Measurements from ENCODE around the gene RASSF5. TPM values are rescaled to one million over a fixed set of nuclear protein-coding genes. Genes with fewer than 3 reads are reported as not detected.
"Not testable (repeated sequence)": the region's sequence is repeated elsewhere in the genome, so short reads cannot be mapped to it uniquely, and the experiment has no call there.

Gene RASSF5
- total RNA-seq, 2 experiments from 2014 or later: 184 to 216 TPM

DNA sequence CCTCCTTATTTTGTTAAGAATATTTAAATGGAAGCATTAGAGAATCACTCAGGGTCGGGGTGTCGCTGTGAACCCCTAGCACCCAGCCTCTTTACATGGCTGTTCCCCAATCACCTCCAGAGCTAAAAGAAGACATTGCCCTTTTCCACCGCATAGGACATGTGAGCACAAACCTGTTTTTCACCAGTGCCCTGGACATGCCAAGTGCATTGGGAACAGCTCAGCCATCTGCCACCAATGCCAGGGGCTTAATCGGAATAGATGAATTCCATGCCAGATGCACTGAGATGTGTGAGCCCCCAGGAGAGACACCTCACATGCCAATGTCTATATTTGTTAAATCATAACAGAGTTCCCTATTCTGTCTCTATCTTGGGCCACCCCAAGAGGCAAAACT, 71.6 kb downstream of the RASSF5 start:
- Mint-ChIP-seq H3K4me1 (peaks cover 96% of the 10 kb centered on the region), H3K27ac (peak overlapping the region; percentile 95)
- ATAC-seq: no peak

DNA sequence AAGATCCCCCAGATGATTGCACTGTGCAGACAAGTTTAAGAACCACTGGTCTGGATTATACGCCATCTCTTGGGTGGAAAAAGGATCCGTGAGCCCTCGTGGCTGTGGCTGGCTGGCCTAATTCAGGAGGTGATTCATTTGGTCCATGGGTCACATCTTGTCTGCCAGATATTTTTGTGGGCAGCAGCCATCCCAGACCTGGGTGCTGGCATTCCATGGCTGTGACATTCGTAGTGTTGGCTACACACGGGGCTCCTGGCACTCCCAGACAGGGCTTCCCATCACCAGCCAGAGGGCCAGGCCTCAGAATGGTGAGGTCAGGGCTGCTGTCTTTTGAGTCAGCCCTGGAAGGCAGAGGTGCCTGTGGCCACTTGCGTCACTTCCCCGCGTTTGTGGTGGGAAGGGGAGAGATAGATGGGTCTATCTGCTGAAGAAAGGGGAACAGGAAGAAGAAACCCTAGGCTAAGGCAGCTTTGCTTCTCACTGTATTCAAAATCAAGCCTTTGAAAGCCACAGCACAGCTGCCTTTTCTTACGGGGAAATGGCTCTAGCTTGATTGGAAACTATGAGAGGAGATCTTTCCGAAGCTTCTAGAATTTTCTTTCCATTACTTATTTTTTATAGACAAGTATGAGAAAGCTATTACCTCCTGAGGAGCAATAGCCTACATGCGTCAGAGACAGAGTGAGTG, 72.6 kb downstream of the RASSF5 start:
- Mint-ChIP-seq H3K9me3 (ENCODE audit: low read depth) (no peaks in the 10 kb centered on the region), H3K27me3 (no peaks in the 10 kb centered on the region), H3K27ac (peak overlapping the region; percentile 95), H3K4me3 (peak overlapping the region; percentile 61), H3K36me3 (peaks cover 69% of the 10 kb centered on the region), H3K4me1 (peaks cover 96% of the 10 kb centered on the region)
- CTCF ChIA-PET: interaction anchor here (1.0 to 17.5 kb wide), 10 partner anchors 9 to 109 kb away, joined by 3 to 490 read pairs (median 6); partner anchors contain the start of genes EIF2D and IKBKE
- ATAC-seq: peak; percentile 66
- DNase-seq: peak; percentile 99

More for the DNA sequence above, 71.6 kb downstream of the RASSF5 start:
- H3K27me3 Mint-ChIP-seq: no peaks in the 10 kb centered on the region
- DNase-seq: no peak
- no peaks in the 10 kb centered on the region for H3K9me3 Mint-ChIP-seq (ENCODE audit: low read depth)
- H3K4me3 Mint-ChIP-seq: peak overlapping the region; percentile 61
- peaks cover 64% of the 10 kb centered on the region for H3K36me3 Mint-ChIP-seq
- CTCF ChIA-PET: interaction anchor here (1.0 to 17.5 kb wide), 9 partner anchors 9 to 108 kb away, joined by 3 to 490 read pairs (median 9); partner anchors contain the start of genes EIF2D and IKBKE

DNA sequence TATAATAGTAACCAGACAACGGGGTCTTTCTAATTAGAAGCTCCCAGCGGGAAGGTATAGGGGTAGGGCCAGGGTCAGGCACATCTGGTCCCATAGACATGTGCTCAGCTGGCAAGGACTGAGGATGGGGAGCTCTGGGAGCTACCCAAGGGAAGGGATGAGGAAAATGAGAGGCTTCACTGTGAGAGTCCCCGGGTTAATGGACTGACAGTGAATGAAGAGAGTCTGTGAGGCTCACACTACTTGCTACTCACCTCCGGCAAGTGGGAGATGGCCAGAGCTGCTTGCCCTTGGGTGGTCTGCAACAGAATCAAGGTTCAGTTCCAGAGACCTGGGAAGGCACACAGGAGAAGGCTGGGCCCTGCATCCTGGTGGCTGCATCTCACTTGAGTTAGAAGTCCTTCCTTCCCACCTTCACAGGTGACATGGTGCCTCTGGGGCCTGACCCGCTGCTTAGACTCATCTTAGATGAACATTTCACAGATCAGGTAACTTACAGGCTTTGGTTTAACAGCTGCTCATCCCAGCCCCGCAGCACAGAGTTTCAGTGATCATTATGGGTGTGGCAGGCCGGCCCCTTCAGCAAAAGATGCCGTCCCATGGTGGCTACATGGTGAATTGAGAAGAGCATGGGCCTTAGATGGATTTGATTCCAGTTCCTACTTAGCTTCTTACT, 73.2 kb downstream of the RASSF5 start:
- Mint-ChIP-seq H3K4me1 (peaks cover 95% of the 10 kb centered on the region), H3K9me3 (ENCODE audit: low read depth) (no peaks in the 10 kb centered on the region), H3K4me3 (peak overlapping the region; percentile 61), H3K36me3 (peaks cover 73% of the 10 kb centered on the region), H3K27ac (peak overlapping the region; percentile 95), H3K27me3 (no peaks in the 10 kb centered on the region)
- ATAC-seq: peak; percentile 40
- CTCF ChIA-PET: interaction anchor here (1.0 to 17.5 kb wide), 13 partner anchors 11 to 110 kb away, joined by 3 to 490 read pairs (median 5); partner anchors contain the start of genes EIF2D, IKBKE and RASSF5
- no peak for DNase-seq

DNA sequence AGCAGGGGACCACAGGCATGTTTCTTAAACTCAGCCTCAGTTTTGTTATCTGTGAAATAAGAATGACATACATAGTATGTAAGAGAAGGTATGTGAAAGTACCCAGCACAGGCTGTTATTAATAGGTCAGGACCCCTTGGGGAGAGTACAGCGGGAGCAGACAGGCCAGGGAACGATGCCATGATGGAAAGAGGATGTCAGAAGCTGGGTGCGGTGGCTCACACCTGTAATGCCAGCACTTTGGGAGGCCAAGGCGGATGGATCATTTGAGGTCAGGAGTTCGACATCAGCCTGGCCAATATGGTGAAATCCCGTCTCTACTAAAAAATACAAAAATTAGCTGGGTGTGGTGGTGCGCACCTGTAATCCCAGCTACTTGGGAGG, 73.8 kb downstream of the RASSF5 start:
- Mint-ChIP-seq H3K36me3 (peaks cover 77% of the 10 kb centered on the region), H3K27ac (peak overlapping the region; percentile 95), H3K4me1 (peaks cover 93% of the 10 kb centered on the region), H3K4me3 (peak overlapping the region; percentile 61)
- not testable (repeated sequence) for H3K27me3 Mint-ChIP-seq; DNase-seq; ATAC-seq; H3K9me3 Mint-ChIP-seq (ENCODE audit: low read depth)
- CTCF ChIA-PET: interaction anchor here (0.6 to 17.5 kb wide), 14 partner anchors 10 to 134 kb away, joined by 3 to 490 read pairs (median 5); partner anchors contain the start of genes IKBKE and RASSF5

DNA sequence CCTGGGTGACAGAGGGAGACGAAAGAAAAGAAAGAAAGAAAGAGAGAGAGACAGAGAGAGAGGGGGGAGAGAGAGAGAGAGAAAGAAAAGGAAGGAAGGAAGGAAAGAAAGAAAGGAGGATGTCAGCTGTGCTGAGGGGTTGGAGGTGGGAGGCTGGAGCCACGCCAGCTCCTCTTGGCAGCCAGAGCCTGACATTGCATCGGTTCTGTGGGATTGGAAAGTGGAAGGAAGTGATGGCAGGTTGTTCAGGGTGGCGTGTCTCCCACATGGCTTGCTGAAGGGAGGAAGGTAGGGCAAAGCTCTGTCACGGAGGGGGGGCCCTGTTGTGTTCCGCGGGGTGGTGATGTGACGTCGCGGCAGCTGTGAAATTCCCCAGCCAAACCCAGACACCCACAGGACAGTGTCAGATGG, 74.2 kb downstream of the RASSF5 start:
- no peaks in the 10 kb centered on the region for H3K9me3 Mint-ChIP-seq (ENCODE audit: low read depth)
- peak; percentile 63 for DNase-seq
- peak overlapping the region; percentile 61 for H3K4me3 Mint-ChIP-seq
- H3K27ac Mint-ChIP-seq: peak overlapping the region; percentile 95
- no peak for ATAC-seq
- H3K36me3 Mint-ChIP-seq: peaks cover 76% of the 10 kb centered on the region
- H3K4me1 Mint-ChIP-seq: peaks cover 92% of the 10 kb centered on the region
- no peaks in the 10 kb centered on the region for H3K27me3 Mint-ChIP-seq
- CTCF ChIA-PET: interaction anchor here (0.6 to 17.5 kb wide), 12 partner anchors 10 to 133 kb away, joined by 3 to 490 read pairs (median 4); partner anchors contain the start of genes IKBKE and RASSF5

DNA sequence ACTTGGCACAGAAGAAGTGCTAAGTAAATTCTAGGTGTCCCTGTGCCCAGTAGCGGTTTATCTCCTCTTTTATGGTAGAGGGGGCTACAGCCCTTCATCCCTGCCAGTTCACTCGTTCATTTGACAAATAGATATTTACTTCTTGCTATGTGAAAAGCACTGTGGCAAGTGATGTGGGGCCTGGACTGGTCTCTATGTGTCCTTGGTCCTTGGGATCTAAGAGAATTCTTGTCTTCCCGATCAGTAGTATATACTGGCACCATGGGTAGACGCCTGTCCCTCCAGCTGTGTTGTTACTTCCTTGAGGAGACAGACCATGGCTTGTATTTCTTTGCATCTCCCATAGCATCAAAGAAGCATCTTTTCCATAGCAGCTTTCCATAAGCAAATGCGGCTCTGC, 75.2 kb downstream of the RASSF5 start:
- H3K4me1 Mint-ChIP-seq: peaks cover 93% of the 10 kb centered on the region
- no peak overlapping the region for H3K4me3 Mint-ChIP-seq
- CTCF ChIA-PET: interaction anchor here (0.8 to 17.5 kb wide), 15 partner anchors 9 to 121 kb away, joined by 3 to 490 read pairs (median 13); partner anchors contain the start of genes IKBKE and RASSF5

DNA sequence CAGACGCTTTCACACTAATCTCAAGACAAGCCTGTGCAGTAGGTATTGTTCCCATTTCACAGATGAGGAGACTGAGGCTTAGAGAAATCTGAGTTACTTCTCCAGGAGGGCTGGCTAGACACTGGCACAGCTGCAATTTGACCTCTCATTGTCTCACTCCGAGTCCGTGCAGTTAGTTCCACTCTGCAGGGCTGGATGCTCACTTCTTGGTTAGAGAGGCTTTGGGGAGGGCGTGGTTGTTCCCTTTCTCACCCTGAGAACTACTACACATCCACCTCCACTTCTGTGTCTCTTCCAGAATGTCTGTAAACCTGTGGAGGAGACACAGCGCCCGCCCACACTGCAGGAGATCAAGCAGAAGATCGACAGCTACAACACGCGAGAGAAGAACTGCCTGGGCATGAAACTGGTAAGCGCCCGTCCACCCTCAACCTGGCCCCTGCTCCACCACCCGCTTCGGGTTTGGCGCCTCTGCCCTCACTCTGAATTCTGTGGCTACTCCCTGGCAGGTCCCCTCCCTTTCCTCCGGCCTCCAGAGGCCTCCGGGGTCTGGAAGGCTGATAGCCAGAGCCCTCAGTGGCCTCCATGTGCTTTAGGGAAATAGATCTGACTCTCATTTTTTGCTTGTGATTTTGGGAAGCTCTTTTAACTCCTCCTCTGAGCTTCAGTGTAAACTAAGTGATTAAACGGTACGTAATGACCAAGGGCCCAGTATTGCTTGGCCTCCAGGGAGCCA, 75.8 kb downstream of the RASSF5 start:
- Mint-ChIP-seq H3K27me3 (no peaks in the 10 kb centered on the region), H3K36me3 (peaks cover 78% of the 10 kb centered on the region), H3K9me3 (ENCODE audit: low read depth) (no peaks in the 10 kb centered on the region), H3K27ac (peak overlapping the region; percentile 95), H3K4me1 (peaks cover 93% of the 10 kb centered on the region), H3K4me3 (peak overlapping the region; percentile 10)
- ATAC-seq: no peak
- CTCF ChIA-PET: interaction anchor here (0.7 to 17.5 kb wide), 29 partner anchors 8 to 121 kb away, joined by 3 to 490 read pairs (median 5); partner anchors contain the start of genes DYRK3, IKBKE and RASSF5
- no peak for DNase-seq

More for the DNA sequence above, 75.2 kb downstream of the RASSF5 start:
- Mint-ChIP-seq H3K27ac (peak overlapping the region; percentile 95), H3K27me3 (no peaks in the 10 kb centered on the region), H3K9me3 (ENCODE audit: low read depth) (no peaks in the 10 kb centered on the region), H3K36me3 (peaks cover 78% of the 10 kb centered on the region)
- ATAC-seq: no peak
- DNase-seq: no peak

DNA sequence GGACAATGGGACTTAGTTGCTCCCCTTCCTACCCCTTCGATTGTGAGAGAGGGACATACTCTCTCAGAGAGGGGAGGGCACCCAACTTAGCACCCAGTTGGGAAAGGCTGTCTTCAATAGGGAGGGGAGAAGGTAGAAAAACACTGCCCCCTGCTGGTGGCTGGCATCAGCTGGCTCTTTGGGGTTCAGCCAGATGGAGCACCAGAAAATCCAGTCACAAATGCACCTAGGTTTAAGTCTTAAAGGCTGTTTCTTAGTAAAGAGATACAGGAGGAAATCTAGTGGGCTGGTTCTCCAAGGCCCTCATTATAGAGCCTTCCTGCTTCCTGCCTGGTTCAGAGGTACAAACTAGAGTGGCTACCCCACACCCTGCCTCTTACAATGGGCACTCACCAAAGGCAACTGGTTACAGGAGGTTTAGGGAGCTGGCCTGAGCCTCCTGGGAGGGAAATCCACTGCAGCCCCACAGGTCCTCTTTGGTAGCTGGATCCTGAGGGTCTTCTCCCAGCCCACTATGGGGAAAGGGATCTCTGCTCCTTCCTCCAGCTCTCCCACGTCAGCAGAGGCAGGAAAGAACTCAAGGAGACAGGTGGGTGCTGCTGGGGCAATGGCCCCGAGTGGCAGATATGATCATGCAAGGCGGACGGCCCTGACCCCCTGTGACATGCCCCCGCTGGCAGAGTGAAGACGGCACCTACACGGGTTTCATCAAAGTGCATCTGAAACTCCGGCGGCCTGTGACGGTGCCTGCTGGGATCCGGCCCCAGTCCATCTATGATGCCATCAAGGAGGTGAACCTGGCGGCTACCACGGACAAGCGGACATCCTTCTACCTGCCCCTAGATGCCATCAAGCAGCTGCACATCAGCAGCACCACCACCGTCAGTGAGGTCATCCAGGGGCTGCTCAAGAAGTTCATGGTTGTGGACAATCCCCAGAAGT, 76.6 kb downstream of the RASSF5 start:
- peaks cover 78% of the 10 kb centered on the region for H3K36me3 Mint-ChIP-seq
- no peaks in the 10 kb centered on the region for H3K9me3 Mint-ChIP-seq (ENCODE audit: low read depth)

DNA sequence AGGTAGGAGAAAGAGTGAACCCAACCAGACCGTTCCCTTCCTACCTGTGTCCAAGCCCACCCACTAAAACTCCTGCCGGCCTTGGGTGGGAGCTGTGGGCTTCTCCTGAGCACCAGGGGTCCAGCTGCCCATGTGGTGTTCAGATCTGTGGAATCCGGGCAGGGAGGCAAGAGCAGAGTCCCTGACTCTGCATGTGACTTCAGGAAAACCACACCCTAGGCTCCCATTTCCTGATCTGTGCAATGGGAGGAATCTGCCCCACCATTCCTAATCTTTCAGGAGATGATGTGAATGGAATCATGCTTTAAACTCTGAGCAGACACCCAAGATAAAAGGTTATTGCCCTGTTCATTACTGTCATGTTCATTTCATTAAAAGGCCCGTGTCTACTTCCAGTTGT, 77.4 kb downstream of the RASSF5 start:
- H3K27me3 Mint-ChIP-seq: no peaks in the 10 kb centered on the region
- DNase-seq (no peak), ATAC-seq (no peak)
- H3K36me3 Mint-ChIP-seq: peaks cover 77% of the 10 kb centered on the region
- H3K4me1 Mint-ChIP-seq: peaks cover 93% of the 10 kb centered on the region
- no peaks in the 10 kb centered on the region for H3K9me3 Mint-ChIP-seq (ENCODE audit: low read depth)
- no peak overlapping the region for H3K4me3 Mint-ChIP-seq
- H3K27ac Mint-ChIP-seq: peak overlapping the region; percentile 50
- CTCF ChIA-PET: interaction anchor here (1.3 to 17.5 kb wide), 11 partner anchors 8 to 123 kb away, joined by 4 to 490 read pairs (median 13); partner anchors contain the start of gene RASSF5

More for the DNA sequence above, 76.6 kb downstream of the RASSF5 start:
- Mint-ChIP-seq H3K27me3 (no peaks in the 10 kb centered on the region), H3K4me3 (peak overlapping the region; percentile 10), H3K27ac (peak overlapping the region; percentile 95), H3K4me1 (peaks cover 93% of the 10 kb centered on the region)
- CTCF ChIA-PET: interaction anchor here (0.7 to 17.5 kb wide), 27 partner anchors 8 to 122 kb away, joined by 3 to 490 read pairs (median 5); partner anchors contain the start of genes DYRK3, IKBKE and RASSF5
- ATAC-seq (peak; percentile 24), DNase-seq (peak; percentile 88)

DNA sequence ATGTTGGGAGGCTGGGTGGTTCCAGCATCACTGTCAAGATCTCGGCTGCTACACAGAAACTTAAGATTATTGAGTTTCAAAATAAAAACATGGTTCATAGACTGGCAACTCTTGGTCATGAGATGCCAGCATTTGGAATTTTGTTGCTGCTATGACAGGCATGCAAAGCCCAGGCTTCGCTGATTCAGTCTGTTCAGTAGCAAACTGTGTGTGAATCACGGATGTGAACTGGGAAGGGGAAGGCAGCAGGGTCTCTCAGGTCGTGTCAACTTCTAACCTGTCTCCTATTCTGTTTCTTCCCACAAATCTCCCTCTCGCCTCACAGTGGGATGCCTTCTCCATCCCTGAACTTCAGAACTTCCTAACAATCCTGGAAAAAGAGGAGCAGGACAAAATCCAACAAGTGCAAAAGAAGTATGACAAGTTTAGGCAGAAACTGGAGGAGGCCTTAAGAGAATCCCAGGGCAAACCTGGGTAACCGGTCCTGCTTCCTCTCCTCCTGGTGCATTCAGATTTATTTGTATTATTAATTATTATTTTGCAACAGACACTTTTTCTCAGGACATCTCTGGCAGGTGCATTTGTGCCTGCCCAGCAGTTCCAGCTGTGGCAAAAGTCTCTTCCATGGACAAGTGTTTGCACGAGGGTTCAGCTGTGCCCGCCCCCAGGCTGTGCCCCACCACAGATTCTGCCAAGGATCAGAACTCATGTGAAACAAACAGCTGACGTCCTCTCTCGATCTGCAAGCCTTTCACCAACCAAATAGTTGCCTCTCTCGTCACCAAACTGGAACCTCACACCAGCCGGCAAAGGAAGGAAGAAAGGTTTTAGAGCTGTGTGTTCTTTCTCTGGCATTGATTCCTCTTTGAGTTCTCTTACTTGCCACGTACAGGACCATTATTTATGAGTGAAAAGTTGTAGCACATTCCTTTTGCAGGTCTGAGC, 79.4 kb downstream of the RASSF5 start:
- peaks cover 93% of the 10 kb centered on the region for H3K4me1 Mint-ChIP-seq
- no peaks in the 10 kb centered on the region for H3K9me3 Mint-ChIP-seq (ENCODE audit: low read depth)
- CTCF ChIA-PET: interaction anchor here (0.9 to 17.5 kb wide), 11 partner anchors 8 to 107 kb away, joined by 3 to 490 read pairs (median 5); no protein-coding TSS in a partner anchor
- H3K36me3 Mint-ChIP-seq: peaks cover 70% of the 10 kb centered on the region
- H3K27me3 Mint-ChIP-seq: no peaks in the 10 kb centered on the region
- DNase-seq: no peak
- H3K27ac Mint-ChIP-seq: peak overlapping the region; percentile 91
- no peak overlapping the region for H3K4me3 Mint-ChIP-seq
- no peak for ATAC-seq

DNA sequence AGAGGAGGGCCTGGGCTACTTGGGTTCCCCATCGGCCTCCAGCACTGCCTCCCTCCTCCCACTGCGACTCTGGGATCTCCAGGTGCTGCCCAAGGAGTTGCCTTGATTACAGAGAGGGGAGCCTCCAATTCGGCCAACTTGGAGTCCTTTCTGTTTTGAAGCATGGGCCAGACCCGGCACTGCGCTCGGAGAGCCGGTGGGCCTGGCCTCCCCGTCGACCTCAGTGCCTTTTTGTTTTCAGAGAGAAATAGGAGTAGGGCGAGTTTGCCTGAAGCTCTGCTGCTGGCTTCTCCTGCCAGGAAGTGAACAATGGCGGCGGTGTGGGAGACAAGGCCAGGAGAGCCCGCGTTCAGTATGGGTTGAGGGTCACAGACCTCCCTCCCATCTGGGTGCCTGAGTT, 80.6 kb downstream of the RASSF5 start:
- H3K27ac Mint-ChIP-seq: peak overlapping the region; percentile 91
- H3K4me1 Mint-ChIP-seq: peaks cover 90% of the 10 kb centered on the region
- no peaks in the 10 kb centered on the region for H3K27me3 Mint-ChIP-seq
- no peak overlapping the region for H3K4me3 Mint-ChIP-seq
- H3K36me3 Mint-ChIP-seq: peaks cover 74% of the 10 kb centered on the region
- no peaks in the 10 kb centered on the region for H3K9me3 Mint-ChIP-seq (ENCODE audit: low read depth)
- ATAC-seq (no peak), DNase-seq (no peak)
- CTCF ChIA-PET: interaction anchor here (1.2 to 17.5 kb wide), 10 partner anchors 10 to 108 kb away, joined by 3 to 381 read pairs (median 5); no protein-coding TSS in a partner anchor

Data from activated CD8-positive, alpha-beta memory T cell treated with anti-CD3 and anti-CD28 coated beads, Interleukin-2, amount 10 ng/mL, durations not matched to agents 7 days and 5 days (primary cell).